IMR-90 (cell line): ENCODE data around the gene RALGAPA2. TPM values are rescaled to one million over a fixed set of nuclear protein-coding genes. Genes with fewer than 3 reads are reported as not detected.

Experiments
- ATAC-seq: fragments of 200-7000 bp; cut with Tn5 transposase; 2 replicates; pipeline ENCODE4 v1.9.1; 2020; ENCODE audit warnings: low read depth, mild to moderate bottlenecking, moderate library complexity
- BruUV-seq: library from RNA; stranded (reverse); fragments of 400-500 nt; replicated peaks from 2 replicates; lab custom pipeline; 2021; lab: Mats Ljungman, UMichigan
- CTCF ChIA-PET: fragments of 300-600 bp; formaldehyde crosslinking; extraction: SDS; loops from one replicate; lab custom pipeline; 2021; ENCODE audit warnings: antibody characterized with exemption; lab: Yijun Ruan, JAX
- POLR2A ChIA-PET: fragments of 300-600 bp; sonication (Branson Sonifier 250); formaldehyde crosslinking; loops from one replicate; lab custom pipeline; 2022; ENCODE audit warnings: antibody characterized with exemption; ENCODE audit not compliant: unreplicated experiment; lab: Charles Lee
- DNase-seq: peaks from one replicate; pipeline ENCODE4 v3.0.0; 2013
- H2AFZ ChIP-seq: replicated peaks from 2 replicates; pipeline ENCODE3; 2013; ENCODE audit warnings: low read length, mild to moderate bottlenecking; ENCODE audit not compliant: poor library complexity
- H2AK5ac ChIP-seq: 2 replicates; pipeline ENCODE4 v1.6.1; 2013; ENCODE audit warnings: low read depth, low read length, inconsistent platforms
- H2AK9ac ChIP-seq: replicated peaks from 2 replicates; pipeline ENCODE3; 2013; ENCODE audit warnings: mild to moderate bottlenecking, low read depth, low read length, moderate library complexity; ENCODE audit not compliant: poor library complexity
- H2BK120ac ChIP-seq: 2 replicates; pipeline ENCODE4 v1.6.1; 2013; ENCODE audit warnings: low read depth, low read length, inconsistent platforms
- H2BK15ac ChIP-seq: 3 replicates; pipeline ENCODE4 v1.6.1; 2013; ENCODE audit warnings: low read depth, low read length, inconsistent platforms
- H2BK20ac ChIP-seq: 2 replicates; pipeline ENCODE4 v1.6.1; 2013; ENCODE audit warnings: low read depth, mild to moderate bottlenecking, inconsistent platforms, low read length, moderate library complexity
- H2BK5ac ChIP-seq: 2 replicates; pipeline ENCODE4 v1.6.1; 2013; ENCODE audit warnings: mild to moderate bottlenecking, low read depth, low read length, inconsistent platforms; ENCODE audit not compliant: poor library complexity, severe bottlenecking
- H3K14ac ChIP-seq: replicated peaks from 2 replicates; pipeline ENCODE4 v1.6.1; 2013; ENCODE audit warnings: low read depth, low read length, inconsistent platforms
- H3K18ac ChIP-seq: 2 replicates; pipeline ENCODE4 v1.6.1; 2013; ENCODE audit warnings: low read depth, low read length, control low read depth
- H3K23ac ChIP-seq: 2 replicates; pipeline ENCODE4 v1.6.1; 2013; ENCODE audit warnings: low read depth, low read length, inconsistent platforms
- H3K27ac ChIP-seq: 2 replicates; pipeline ENCODE4 v1.5.1; 2013; ENCODE audit warnings: mild to moderate bottlenecking, control low read depth, low read length; ENCODE audit not compliant: insufficient read depth
- H3K27me3 ChIP-seq: 2 replicates; pipeline ENCODE4 v1.6.1; 2013; ENCODE audit warnings: low read length; ENCODE audit not compliant: control insufficient read depth, insufficient read depth
- H3K36me3 ChIP-seq: 2 replicates; pipeline ENCODE4 v1.6.1; 2013; ENCODE audit warnings: low read length, mixed read lengths; ENCODE audit not compliant: control insufficient read depth, insufficient read depth
- H3K4ac ChIP-seq: 2 replicates; pipeline ENCODE4 v1.6.1; 2013; ENCODE audit warnings: low read depth, low read length, inconsistent platforms
- H3K4me1 ChIP-seq: 2 replicates; pipeline ENCODE4 v1.6.1; 2013; ENCODE audit warnings: low read length, mixed read lengths; ENCODE audit not compliant: control insufficient read depth, insufficient read depth
- H3K4me2 ChIP-seq: 2 replicates; pipeline ENCODE4 v1.6.1; 2013; ENCODE audit warnings: low read depth, mild to moderate bottlenecking, control low read depth, low read length, moderate library complexity
- H3K4me3 ChIP-seq: 2 replicates; pipeline ENCODE4 v1.5.1; 2013; ENCODE audit warnings: low read depth, mild to moderate bottlenecking, control low read depth, low read length, moderate library complexity; ENCODE audit not compliant: insufficient read depth
- H3K56ac ChIP-seq: 2 replicates; pipeline ENCODE4 v1.6.1; 2013; ENCODE audit warnings: low read length, inconsistent platforms; ENCODE audit not compliant: insufficient read depth; ENCODE audit errors: extremely low read depth
- H3K79me1 ChIP-seq, 2 experiments: 2 replicates each; pipeline ENCODE4 v1.6.1; 2013; ENCODE audit warnings: low read length in 2 of 2, inconsistent platforms in 1 of 2, low read depth in 1 of 2
- H3K9ac ChIP-seq: 2 replicates; pipeline ENCODE4 v1.6.1; 2013; ENCODE audit warnings: low read depth, low read length, control low read depth
- H3K9me1 ChIP-seq: 2 replicates; pipeline ENCODE4 v1.6.1; 2013; ENCODE audit warnings: low read length, inconsistent platforms; ENCODE audit not compliant: insufficient read depth
- H3K9me3 ChIP-seq: 2 replicates; pipeline ENCODE4 v1.6.1; 2013; ENCODE audit warnings: low read length; ENCODE audit not compliant: control insufficient read depth, insufficient read depth
- H4K20me1 ChIP-seq: 2 replicates; pipeline ENCODE4 v1.6.1; 2013; ENCODE audit warnings: low read length, inconsistent platforms; ENCODE audit not compliant: insufficient read depth
- H4K5ac ChIP-seq: 2 replicates; pipeline ENCODE4 v1.6.1; 2013; ENCODE audit warnings: mild to moderate bottlenecking, low read depth, low read length, control low read depth
- H4K8ac ChIP-seq, 2 experiments: 2 replicates each; pipeline ENCODE4 v1.6.1; 2013; ENCODE audit warnings: low read depth in 2 of 2, low read length in 2 of 2, control low read depth in 1 of 2, inconsistent platforms in 1 of 2
- H4K91ac ChIP-seq: 2 replicates; pipeline ENCODE4 v1.6.1; 2013; ENCODE audit warnings: low read depth, low read length, inconsistent platforms; ENCODE audit not compliant: insufficient read depth
- BHLHE40 ChIP-seq: fragments of 150-350 bp; IDR thresholded peaks from 2 replicates; pipeline ENCODE4 v1.6.1; 2016; ENCODE audit warnings: mild to moderate bottlenecking, low read depth, low read length
- CHD1 ChIP-seq: IDR thresholded peaks from 2 replicates; pipeline ENCODE4 v1.6.1; 2012; ENCODE audit warnings: low read depth, low read length, improper control_type of control experiment
- FOS ChIP-seq: fragments of 150-350 bp; IDR thresholded peaks from 2 replicates; pipeline ENCODE4 v1.6.1; 2016; ENCODE audit warnings: low read depth, low read length
- MAFK ChIP-seq: IDR thresholded peaks from 2 replicates; pipeline ENCODE4 v1.6.1; 2012; ENCODE audit warnings: low read depth, low read length, improper control_type of control experiment
- MAZ ChIP-seq: IDR thresholded peaks from 2 replicates; pipeline ENCODE4 v1.6.1; 2012; ENCODE audit warnings: low read depth, mild to moderate bottlenecking, low read length, improper control_type of control experiment, moderate library complexity, borderline replicate concordance
- MXI1 ChIP-seq: IDR thresholded peaks from 2 replicates; pipeline ENCODE4 v1.6.1; 2012; ENCODE audit warnings: low read depth, mild to moderate bottlenecking, low read length, moderate library complexity, borderline replicate concordance
- NFE2L2 ChIP-seq: fragments of 150-350 bp; IDR thresholded peaks from 2 replicates; pipeline ENCODE4 v1.6.1; 2016; ENCODE audit warnings: low read depth, mild to moderate bottlenecking, low read length
- POLR2A ChIP-seq: IDR thresholded peaks from 2 replicates; pipeline ENCODE4 v1.6.1; 2012; ENCODE audit warnings: mild to moderate bottlenecking, low read depth, low read length
- RAD21 ChIP-seq: IDR thresholded peaks from 2 replicates; pipeline ENCODE4 v1.6.1; 2012; ENCODE audit warnings: low read length, improper control_type of control experiment
- RCOR1 ChIP-seq: IDR thresholded peaks from 2 replicates; pipeline ENCODE4 v1.6.1; 2012; ENCODE audit warnings: mild to moderate bottlenecking, low read length, improper control_type of control experiment; ENCODE audit not compliant: insufficient replicate concordance
- RFX5 ChIP-seq: IDR thresholded peaks from 2 replicates; pipeline ENCODE4 v1.8.0; 2012; ENCODE audit warnings: low read depth, mild to moderate bottlenecking, low read length, moderate library complexity
- WGBS, 2 experiments: methylation state at CpG; one replicate each; pipeline versions ENCODE4 v1.1.5 to v1.1.7; 2013; ENCODE audit warnings: missing lambda C conversion rate in 2 of 2; ENCODE audit not compliant: insufficient read length in 1 of 2; ENCODE audit errors: extremely low coverage in 2 of 2; 5-methylcytosine and 5-hydroxymethylcytosine counted together
- dilution Hi-C: fragments of 300-500 bp; cut with HindIII; formaldehyde crosslinking; loops from one replicate; pipeline ENCODE4 v1.14.3; 2018; ENCODE audit warnings: low sequenced_read_pairs; ENCODE audit not compliant: unreplicated experiment
- in situ Hi-C: fragments of 300-500 bp; cut with MboI; formaldehyde crosslinking; loops from 3 replicates; pipeline ENCODE4 v1.14.3; 2019; ENCODE audit warnings: low sequenced_read_pairs, inconsistent platforms, mixed read lengths
- intact Hi-C: fragments of 100-400 bp; cut with micrococcal nuclease; formaldehyde crosslinking; loops from 2 replicates; pipeline ENCODE4 v1.10.0; 2022
- polyA plus RNA-seq, 3 experiments: library from polyadenylated mRNA; depleted of rRNA; stranded (reverse); fragments of >200 nt; gene quantifications; 2 replicates each; pipeline ENCODE4 v1.2.3, GENCODE V29; 2012; ENCODE audit warnings: low replicate concordance in 1 of 3
- total RNA-seq: library from RNA; depleted of rRNA; stranded (reverse); fragments of >200 nt; gene quantifications from 2 replicates; pipeline ENCODE4 v1.2.3, GENCODE V29; 2012
- TF ChIP-seq, protein P1 (sequence below): fragments of 150-350 bp; IDR thresholded peaks from 2 replicates; pipeline ENCODE4 v1.6.1; 2017; ENCODE audit warnings: mild to moderate bottlenecking, antibody characterized with exemption, low read length, low read depth
- TF ChIP-seq, protein P2 (sequence below): fragments of 150-350 bp; IDR thresholded peaks from 2 replicates; pipeline ENCODE4 v1.6.1; 2016; ENCODE audit warnings: low read depth, mild to moderate bottlenecking, low read length, moderate library complexity, borderline replicate concordance
- TF ChIP-seq, protein P3 (sequence below): conservative IDR thresholded peaks from 2 replicates; pipeline ENCODE4 v1.5.1; 2012; ENCODE audit warnings: mild to moderate bottlenecking, low read depth, low read length, improper control_type of control experiment

RALGAPA2 gene
- total and polyA plus RNA-seq, 2 of the 4 experiments (the other 2 are of a cell fraction) = 1.3 to 3.9 TPM

GRCh38 chr20:20582734-20583133 is 129.7 kb downstream of the RALGAPA2 start:
- peaks cover 4% of the 10 kb centered on the region for H3K36me3 ChIP-seq
- H2BK120ac ChIP-seq = no peak overlapping the region
- H2AFZ ChIP-seq = no peak overlapping the region
- H3K27ac ChIP-seq = no peak overlapping the region
- 100% methylated on average over 2 of the region's 2 CpGs; no CpG with 5 or more reads in 1 of the 2 experiments for WGBS, 2 experiments
- CTCF ChIA-PET = interaction anchor here (1.0 to 6.6 kb wide), 2 partner anchors 11 to 235 kb away, joined by 4 to 39 read pairs; no protein-coding TSS in a partner anchor
- no peak overlapping the region for H3K18ac ChIP-seq
- in situ Hi-C loops = no loop called here
- no peak for DNase-seq
- no peak overlapping the region for H2BK15ac ChIP-seq
- no peak overlapping the region for H3K23ac ChIP-seq
- H2BK20ac ChIP-seq = no peak overlapping the region
- H3K4me1 ChIP-seq = no peaks in the 10 kb centered on the region
- H3K14ac ChIP-seq = no peak overlapping the region
- no TSS peak for BruUV-seq
- no peak overlapping the region for H2BK5ac ChIP-seq
- H4K91ac ChIP-seq = no peak overlapping the region
- intact Hi-C loops = no loop called here
- dilution Hi-C loops = no loop called here
- H3K9me3 ChIP-seq = no peaks in the 10 kb centered on the region
- no peak overlapping the region for H3K4me3 ChIP-seq
- H3K9ac ChIP-seq = no peak overlapping the region
- no peak overlapping the region for H2AK9ac ChIP-seq
- no peaks in the 10 kb centered on the region for H3K27me3 ChIP-seq
- no peak overlapping the region for H3K56ac ChIP-seq
- ATAC-seq = no peak
- no peaks in the 10 kb centered on the region for H4K20me1 ChIP-seq
- H3K4me2 ChIP-seq = no peak overlapping the region
- H2AK5ac ChIP-seq = no peak overlapping the region
- no peak overlapping the region for H4K8ac ChIP-seq
- H3K79me1 ChIP-seq = no peaks in the 10 kb centered on the region
- no peak overlapping the region for H3K4ac ChIP-seq
- peaks cover 2% of the 10 kb centered on the region; the same call in 1 of the 2 replicates for H3K9me1 ChIP-seq
- no peak overlapping the region for H4K5ac ChIP-seq
- TF ChIP-seq RAD21 (no peak), NFE2L2 (no peak), MAZ (no peak), CHD1 (no peak), BHLHE40 (no peak), MAFK (no peak), POLR2A (no peak), MXI1 (no peak), FOS (no peak), RFX5 (no peak), RCOR1 (no peak)
- TF ChIP-seq, protein P1, sequence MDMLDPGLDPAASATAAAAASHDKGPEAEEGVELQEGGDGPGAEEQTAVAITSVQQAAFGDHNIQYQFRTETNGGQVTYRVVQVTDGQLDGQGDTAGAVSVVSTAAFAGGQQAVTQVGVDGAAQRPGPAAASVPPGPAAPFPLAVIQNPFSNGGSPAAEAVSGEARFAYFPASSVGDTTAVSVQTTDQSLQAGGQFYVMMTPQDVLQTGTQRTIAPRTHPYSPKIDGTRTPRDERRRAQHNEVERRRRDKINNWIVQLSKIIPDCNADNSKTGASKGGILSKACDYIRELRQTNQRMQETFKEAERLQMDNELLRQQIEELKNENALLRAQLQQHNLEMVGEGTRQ = no peak
- TF ChIP-seq, protein P2, sequence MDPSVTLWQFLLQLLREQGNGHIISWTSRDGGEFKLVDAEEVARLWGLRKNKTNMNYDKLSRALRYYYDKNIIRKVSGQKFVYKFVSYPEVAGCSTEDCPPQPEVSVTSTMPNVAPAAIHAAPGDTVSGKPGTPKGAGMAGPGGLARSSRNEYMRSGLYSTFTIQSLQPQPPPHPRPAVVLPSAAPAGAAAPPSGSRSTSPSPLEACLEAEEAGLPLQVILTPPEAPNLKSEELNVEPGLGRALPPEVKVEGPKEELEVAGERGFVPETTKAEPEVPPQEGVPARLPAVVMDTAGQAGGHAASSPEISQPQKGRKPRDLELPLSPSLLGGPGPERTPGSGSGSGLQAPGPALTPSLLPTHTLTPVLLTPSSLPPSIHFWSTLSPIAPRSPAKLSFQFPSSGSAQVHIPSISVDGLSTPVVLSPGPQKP = no peak
- TF ChIP-seq, protein P3, sequence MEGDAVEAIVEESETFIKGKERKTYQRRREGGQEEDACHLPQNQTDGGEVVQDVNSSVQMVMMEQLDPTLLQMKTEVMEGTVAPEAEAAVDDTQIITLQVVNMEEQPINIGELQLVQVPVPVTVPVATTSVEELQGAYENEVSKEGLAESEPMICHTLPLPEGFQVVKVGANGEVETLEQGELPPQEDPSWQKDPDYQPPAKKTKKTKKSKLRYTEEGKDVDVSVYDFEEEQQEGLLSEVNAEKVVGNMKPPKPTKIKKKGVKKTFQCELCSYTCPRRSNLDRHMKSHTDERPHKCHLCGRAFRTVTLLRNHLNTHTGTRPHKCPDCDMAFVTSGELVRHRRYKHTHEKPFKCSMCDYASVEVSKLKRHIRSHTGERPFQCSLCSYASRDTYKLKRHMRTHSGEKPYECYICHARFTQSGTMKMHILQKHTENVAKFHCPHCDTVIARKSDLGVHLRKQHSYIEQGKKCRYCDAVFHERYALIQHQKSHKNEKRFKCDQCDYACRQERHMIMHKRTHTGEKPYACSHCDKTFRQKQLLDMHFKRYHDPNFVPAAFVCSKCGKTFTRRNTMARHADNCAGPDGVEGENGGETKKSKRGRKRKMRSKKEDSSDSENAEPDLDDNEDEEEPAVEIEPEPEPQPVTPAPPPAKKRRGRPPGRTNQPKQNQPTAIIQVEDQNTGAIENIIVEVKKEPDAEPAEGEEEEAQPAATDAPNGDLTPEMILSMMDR = no peak
- POLR2A ChIA-PET = no interaction called here
